Central memory CD4-positive, alpha-beta T cell (primary cell): ENCODE measurements around the gene CSAD.
"Not testable (repeated sequence)": the region's sequence is repeated elsewhere in the genome, so short reads cannot be mapped to it uniquely, and the experiment has no call there.

Experiments
- DNase-seq: peaks from one replicate; pipeline ENCODE4 v3.0.0; 2022

Gene CSAD

DNA sequence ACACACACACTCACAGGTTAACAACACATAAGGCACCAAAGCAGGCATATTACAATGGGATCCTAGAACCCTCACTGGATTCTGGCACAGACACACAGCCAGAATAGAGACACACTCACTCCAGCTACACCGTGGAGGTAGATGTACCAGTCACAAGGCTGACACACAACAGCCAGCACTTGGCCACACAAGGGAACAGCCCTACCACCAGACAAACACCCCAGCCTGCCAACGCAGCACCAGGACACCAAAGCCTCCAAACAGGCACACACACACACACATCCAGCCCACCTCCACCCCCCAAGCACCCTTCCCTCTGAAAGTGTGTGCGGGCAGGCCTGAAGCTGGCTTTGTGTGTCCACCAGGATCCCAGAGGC is 37.2 kb upstream of the CSAD start:
- DNase-seq: no peak

DNA sequence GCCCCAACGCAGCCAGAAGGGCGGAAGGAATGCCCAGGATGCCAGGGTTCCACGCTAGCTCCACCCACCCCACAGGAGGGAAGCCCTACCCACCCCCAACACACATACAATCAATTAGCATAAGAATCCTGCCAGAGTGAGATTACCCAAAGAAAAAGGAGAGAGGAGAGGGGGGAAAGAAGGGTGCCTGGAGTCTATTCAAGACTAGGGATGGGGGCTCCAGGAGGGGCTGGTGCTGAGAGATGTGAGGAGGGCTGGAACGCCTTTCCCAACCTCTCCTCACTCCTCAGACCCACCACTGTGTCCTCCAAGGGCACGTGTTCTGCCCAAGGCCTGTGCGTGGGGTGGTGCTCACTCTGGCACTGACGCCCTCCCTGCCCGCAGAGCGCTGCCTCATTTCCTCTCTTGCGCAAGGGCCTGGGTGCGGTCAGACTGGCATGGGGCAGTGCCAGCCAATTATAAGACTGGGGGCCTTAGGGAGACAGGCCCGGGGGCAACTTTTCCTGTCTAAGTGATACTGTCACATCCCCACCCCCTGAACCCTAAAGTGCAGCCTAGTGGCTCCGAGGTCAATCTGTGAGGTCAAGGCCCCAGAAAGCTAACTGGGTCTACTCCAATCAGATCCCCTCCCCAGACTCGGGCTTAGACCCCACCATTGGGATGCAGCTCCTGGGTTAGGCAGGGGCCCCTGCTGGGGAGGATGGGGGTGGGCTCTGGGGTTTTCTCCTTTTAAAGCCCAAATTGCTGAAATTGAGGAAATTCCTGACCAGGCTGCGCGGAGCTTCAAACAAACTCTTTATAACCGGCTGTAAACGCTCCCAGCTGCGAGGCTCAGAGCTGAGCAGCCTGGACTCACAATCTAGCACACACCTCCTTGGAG is 36.6 kb upstream of the CSAD start:
- no peak for DNase-seq

DNA sequence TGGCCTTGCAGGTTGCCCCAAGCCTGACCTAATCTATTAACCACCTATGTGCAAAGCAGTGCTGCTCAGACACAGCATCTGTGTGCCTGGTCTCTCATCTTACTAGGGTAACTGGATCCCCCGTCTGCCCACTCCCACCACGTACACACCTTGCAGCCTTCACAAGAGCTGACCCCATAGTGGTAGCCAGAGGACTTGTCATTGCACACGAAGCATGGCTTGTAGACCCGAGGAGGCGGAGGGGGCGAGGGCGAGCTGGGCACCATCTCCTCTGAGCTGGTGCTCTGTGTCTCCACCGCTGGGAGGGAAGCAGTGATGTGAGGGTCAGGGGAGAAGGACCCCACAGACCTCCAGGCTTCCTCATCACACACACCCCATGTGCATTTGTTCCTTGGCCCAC is 34.8 kb upstream of the CSAD start:
- DNase-seq: no peak

DNA sequence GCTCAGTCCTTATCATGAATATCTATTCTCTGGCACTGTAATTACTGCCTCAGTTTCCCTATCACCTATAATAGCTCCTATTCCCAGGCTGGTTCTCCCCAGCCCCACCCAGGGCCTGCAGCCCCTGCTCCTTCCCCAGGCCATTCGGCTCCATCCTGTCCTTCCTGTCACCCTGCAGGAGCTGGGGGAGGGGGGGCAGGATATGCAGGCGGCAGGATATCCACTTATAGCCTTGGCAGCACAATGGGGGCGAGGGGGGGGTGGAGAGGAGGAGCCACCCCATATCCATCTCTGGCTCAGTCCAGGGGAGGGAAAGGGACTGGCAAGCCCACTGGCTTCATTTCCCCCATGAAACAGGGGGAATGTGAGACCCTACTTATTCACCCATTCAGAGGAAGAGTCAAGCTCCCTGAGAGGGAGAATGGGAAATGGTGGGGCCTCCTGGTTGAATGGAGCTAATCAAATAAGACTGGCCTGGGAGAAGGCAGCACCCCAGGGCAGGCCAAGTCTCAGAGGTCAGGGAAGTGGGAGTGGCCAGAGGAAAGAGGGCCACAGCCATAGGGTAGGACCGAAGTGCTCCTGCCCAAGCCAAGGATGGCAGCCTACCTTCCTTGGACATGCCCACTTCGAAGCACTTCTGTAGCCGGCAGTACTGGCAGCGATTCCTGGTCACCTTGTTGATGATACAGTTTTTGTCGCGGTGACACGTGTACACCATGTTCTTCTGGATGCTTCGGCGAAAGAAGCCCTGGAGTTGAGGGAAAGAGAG is 34.1 kb upstream of the CSAD start:
- no peak for DNase-seq

DNA sequence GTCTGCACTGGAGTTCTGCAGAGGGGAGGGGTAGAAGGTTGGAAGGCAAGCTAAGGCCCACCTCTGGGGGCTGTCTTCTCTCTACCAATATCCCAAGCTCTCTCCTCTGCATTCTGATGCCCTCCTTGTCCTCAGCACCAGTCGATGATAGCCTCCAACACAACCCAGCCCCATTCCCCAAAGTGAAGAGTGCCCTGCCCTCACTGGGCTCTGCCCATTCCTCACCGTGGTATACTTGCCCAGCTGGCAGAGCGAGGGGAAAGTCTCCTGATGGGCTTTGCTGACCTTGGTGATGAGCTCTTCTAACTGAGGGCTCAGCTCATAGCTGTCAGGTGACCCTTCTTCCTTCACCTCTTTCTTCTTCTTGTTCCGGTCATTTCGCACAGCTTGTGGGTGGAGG is 33.5 kb upstream of the CSAD start:
- no peak for DNase-seq

DNA sequence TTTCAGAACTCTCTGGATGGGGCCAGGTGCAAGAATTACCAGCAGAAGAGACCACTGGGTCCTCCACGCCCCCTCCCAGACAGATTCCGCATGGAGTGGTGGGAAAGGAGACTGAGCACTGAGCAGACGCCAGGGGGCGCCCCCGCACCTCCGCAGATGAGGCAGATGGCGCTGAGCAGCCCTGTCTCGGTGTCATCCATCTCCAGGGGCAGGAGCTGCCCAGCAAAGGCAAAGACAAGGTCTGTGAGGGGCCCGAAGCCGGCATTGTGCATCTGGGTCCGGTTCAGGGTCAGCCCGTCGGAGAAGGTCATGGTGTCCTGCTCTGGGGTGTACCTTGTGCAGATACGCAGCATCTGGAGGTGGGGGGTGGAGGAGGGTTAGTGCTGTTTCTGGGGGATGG is 32.6 kb upstream of the CSAD start:
- peak; percentile 76 for DNase-seq

DNA sequence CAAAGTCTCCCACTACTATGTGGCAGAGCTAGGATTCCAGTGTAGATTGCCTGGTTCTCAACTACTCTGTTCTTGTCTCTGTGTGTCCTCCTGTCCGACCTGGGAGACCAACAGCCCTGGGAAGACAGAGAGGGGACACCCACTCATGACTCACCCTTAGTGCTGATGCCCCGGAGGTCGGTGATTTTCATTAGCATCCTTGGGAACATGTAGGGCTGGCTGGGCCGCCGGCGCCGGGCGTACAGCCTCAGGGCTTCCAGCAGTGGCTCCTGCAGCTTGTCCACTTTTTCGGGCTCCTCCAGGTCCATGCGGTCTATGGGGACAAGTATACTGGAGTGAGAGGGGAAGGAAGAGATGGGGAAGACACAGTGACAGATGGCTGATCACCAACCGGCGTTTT is 32.2 kb upstream of the CSAD start:
- DNase-seq: no peak

DNA sequence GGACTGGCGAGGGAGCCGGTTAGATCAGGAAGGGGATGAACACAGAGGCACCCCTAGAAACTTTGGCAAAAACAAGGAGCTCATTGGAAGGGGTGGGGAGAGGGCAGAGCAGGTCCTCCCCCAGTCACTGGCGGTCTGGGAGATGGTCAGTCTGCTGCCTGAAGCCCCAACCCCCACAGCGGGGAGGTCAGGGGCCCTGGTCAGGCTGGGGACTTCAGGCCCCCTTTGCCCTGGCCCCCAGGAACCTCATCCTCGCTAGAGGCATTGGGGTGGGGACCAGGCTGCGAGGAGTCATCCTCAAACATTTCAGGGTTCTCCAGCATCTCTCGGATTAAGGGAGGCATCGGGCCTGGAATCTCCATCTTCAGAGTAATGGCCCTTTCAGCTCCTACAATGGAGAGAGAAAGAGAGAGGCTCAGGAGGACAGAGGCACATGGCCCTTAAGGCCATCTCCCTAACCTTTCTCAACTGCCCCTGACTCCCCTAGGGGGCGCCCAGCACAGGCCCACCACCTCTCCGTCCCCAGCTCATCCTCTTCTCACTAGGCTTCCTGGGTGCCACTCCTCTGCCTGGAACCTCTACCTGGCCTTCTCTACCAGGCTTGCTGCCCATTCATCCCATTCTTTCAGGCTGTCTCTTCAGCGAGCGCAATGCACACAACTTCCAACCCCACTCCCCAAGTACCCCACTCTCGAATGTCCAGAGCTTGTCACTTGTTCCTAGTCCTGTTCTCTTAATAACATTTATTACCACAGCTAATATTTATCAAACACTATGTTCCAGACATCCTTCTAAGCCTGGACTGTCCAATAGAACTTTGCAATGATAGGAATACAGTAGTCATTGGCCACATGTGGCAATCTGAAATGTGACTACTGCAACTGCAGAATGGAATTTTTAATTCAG is 31.0 kb upstream of the CSAD start:
- DNase-seq: no peak

DNA sequence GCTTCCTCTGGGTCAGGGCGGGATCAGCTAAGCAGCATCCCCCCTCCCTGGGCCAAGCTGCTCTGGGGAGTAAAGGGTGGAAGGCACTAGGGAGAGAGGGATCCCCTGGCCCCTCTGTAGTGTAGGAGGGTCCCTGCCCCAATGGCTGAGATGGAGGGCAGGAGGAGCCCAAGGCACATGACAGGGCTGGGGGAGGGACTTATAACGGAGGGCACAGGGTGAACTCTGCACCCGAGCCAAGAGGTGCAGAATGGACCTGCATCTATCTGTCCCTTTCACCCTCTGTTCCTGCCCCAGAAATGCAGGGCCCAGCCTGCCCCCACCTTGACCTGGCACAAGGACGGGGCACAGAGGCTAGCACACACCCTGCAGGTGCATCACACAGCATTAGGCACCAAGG is 30.1 kb upstream of the CSAD start:
- no peak for DNase-seq

DNA sequence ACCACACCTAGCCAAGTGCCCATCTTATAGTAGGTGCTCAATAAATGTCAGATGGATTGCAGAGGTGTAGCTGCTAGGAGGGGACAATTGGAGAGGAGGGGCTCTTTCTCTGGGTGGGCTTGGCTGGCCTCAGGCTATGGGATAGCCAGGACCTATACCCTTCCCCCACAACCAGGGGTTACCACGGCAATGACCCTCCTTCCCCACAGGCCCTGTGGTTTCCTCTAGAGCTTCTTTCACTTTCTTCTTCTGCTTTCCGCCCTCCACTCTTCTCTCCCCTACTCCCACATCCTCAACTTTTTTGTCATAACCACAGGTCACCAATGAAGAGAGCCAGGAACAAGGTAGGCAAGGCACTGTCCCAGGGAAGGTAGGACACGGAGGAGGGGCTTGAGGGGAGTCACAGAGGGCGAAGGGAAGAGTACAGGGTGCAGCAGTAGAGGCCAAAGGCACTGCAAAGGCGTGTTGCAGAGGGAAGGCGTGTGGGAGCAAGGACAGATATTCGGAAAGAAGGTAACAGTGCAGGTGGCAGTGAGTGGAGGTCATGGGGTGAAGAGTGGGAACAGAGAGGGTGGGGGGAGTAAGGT is 28.2 kb upstream of the CSAD start:
- no peak for DNase-seq

DNA sequence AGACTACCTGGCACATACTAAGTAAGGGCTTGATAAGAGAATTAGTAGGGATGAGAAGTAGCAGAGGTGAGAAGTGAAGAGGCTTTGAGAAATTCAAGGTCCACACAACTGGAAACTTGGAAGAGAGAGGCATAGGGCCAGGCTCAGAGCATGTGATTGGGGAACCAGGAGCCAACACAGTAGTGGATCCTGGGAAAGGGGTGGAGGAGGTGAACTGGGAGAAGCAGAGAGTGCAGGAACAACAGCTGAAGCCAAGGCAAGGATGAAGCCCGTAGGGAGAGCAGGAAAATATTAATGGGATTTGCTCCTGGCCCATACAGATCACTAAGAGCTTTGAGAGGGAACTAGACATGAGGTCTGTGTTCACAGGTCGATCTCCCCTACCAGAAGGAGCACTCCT is 27.7 kb upstream of the CSAD start:
- no peak for DNase-seq

DNA sequence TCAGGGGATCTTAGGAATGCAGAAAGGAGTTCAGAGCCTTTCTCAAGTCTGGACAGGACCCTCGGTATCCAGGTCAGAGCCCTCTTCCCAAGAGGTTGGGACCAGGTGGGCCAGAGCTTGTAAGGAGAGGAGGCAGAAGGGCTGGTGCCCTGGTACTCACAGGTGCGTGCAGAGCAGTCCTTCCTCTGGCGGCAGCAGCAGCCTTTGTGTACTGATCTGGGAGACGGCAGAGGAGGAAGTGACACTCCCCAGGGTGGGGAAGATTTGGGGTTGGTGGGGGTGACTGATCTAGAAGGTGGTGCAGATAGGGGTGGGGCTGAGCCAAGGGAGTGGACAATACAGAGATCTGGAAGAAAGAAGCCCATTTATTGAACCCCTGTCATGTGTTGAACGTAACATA is 26.3 kb upstream of the CSAD start, which contains the start of gene ITGB7:
Gene ITGB7, minus strand, starts transcription at position 210 of the 400 bp plus-strand sequence. CDS start 6,808 bp downstream, outside the sequence.
- peak; percentile 72 for DNase-seq

DNA sequence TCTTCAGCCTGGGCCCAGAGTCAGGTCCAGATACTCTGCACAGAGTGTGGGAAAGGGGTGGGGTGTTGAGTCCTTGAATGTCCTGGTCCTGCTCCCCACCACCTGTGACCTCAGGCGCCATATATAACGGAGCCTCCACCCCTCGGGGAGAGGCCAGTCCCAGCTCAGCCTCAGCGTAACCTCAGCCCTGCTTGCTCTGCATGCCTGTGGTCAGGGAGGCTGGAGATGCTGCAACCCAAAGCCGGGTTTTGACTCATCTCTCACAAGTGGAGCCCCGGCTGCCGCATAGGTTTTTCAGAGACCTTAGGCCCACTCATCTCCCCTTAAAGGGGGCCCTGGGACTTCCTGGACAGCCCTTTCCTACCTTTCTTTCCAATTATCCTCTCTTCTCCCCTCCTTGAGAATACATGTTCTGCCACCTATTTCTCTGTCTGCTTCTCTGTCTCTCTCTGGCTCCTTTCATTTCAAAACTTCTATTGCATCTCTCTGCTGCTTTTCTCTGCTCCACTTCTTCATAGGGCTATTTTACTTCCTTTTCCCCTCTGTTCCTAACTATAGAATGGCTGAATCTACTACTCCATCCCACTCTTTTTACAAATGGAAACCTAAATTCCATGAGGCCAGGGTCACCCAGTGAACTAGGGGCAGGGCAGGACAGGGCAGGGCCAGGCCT is 25.2 kb upstream of the CSAD start:
- peak; percentile 41 for DNase-seq

DNA sequence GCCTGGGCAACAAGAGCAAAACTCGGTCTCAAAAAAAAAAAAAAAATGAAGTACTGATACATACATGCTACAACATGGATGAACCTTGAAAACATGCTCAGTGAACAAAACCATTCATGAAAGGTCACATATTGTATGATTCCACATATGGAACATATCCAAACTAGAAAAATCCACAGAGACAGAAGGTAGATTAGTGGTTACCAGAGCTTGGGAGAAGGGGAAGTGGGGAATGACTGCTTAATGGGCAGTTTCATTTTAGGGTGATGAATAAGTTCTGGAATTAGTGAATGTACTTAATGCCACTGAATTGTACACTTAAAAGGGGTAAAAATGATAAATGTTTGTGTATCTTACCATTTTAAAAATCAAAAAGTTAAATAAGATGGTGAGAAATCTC is 23.6 kb upstream of the CSAD start:
- no peak for DNase-seq

DNA sequence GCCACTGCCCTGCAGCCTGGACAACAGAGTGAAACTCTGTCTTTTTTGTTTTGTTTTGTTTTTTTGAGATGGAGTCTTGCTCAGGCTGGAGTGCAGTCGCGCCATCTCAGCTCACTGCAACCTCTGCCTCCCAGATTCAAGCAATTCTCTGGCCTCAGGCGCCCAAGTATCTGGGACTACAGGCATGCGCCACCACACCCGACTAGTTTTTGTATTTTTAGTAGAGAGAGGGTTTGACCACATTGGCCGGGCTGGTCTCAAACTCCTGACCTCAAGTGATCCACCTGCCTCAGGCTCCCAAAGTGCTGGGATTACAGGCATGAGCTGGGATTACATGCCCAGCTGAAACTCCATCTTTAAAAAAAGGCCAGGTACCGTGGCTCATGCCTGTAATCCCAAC is 21.6 kb upstream of the CSAD start:
- not testable (repeated sequence) for DNase-seq

DNA sequence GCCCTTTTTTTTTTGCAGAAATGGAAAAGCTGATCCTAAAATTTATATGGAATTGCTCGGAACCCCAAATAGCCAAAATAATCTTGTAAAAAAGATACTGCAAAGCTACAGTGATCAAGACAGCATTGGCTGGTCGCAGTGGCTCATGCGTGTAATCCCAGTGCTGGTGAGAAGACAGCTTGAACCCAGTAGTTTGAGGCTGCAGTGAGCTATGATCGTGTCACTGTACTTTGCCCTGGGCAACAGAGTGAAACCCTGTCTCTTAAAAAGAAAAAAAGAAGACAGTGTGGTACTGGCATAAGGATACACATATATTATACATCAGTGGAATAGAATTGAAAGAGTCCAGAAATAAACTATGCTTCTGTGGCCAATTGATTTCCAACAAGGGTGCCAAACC is 20.9 kb upstream of the CSAD start:
- no peak for DNase-seq

DNA sequence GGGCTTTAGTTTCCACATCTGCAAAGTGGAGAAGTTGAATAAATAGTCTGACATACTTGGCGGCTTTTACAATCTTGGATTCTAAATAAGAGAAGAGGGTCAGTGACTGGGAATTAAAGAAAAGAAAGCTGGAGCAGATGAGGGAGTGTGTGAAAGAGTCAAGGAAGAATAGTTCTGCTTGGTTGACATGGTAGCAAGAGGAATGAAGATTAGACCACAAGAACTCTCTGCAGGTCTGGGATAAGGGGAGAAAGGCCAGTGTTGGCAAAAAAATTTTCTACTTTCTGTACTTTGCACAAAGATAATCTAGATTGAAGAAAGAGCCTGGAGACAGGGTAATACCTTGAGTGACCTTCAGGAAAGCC is 20.4 kb upstream of the CSAD start:
- DNase-seq: no peak

DNA sequence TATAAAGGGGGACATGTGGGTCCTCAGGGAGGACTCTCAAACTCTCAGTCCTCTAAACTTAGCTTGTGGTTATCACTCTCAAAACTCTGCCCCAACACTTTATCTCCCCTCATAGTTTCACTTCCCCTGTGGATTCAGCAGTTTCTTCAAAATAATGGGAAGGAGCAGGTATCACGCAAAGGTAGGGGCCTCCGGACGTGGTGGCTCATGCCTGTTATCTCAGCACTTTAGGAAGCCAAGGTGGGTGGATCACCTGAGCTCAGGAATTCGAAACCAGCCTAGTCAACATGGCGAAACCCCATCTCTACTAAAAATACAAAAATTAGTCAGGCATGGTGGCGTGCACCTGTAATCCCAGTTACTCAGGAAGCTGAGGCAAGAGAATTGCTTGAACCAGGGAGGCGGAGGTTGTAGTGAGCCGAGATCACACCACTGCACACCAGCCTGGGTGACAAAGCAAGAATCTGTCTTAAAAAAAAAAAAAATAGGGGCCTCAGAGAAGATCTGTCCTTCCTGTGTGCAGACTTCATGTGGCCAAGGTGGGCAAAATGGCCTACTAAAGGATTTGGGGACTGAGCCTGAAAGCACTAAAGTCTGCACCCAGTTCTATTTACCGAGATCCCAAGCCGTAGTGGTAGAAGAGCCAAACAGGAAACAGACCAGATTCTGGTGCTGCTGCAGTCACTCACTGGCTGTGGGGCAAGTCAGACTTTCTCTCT is 19.9 kb upstream of the CSAD start:
- DNase-seq: no peak

DNA sequence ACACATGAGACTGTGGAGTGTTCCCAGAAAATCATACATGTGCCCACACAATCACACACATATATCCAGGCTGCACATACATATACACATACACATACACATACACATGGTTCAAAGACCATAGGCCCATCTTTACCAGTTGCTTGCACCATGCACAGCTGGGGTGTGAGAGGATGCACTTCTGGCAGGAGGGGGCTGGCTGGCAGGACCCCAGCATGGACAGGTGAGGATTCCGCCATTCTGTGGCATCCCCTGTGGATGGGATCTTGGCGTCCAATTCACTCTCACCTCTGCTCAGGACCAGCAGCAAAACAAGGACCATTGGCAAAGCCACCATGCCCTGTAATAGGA is 19.4 kb upstream of the CSAD start:
- DNase-seq: no peak

DNA sequence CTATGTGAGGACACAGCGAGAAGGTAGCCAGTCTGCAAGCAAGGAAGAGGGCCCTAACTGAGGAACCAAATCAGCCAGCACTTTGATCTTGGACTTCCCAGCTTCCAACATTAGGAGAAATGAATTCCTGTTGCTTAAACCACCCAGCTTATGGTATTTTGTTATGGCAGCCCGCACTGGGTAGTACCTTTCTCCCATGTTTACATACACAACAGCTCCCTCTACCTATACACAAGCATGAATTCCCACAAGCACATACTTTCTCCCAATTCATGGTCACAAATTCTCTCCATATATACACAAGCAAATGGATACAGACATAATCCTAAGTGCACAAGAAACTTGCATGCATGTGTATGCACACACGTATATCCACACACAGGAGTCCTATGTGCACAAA is 19.0 kb upstream of the CSAD start:
- no peak for DNase-seq

DNA sequence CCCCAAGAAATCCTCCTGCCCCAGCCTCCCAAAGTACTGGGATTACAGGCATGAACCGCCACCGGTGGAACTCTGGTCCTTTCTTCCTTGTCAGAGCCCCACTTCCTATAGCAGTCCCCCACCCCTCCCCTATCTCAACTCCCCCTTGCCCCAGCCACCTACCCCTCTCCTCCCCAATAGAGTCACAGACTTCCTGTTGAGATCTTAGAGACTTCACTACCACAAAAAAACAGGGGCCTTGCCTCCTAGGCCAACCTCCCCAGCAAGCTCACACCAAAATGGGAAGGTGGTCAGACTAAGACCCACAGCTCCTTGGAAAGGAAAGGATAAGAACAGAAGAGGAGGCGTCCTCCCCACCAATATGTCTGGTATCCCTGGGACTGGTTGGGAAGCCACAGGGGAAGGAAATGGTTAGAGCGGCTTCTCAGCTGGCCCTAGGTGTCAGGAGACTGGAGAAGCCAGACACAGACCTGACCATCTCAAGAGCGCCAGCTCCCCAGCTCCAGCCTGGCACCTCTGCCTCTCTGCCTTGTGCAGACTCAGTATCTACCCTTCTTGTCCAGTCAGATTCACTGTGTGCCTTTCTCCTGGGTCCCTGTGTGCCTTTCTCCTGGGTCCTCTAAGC is 17.9 kb upstream of the CSAD start:
- DNase-seq: peak; percentile 43
